B cell (primary cell): ENCODE data around the gene VPS13D. TPM values are rescaled to one million over a fixed set of nuclear protein-coding genes. Genes with fewer than 3 reads are reported as not detected.
"Not testable (repeated sequence)": the region's sequence is repeated elsewhere in the genome, so short reads cannot be mapped to it uniquely, and the experiment has no call there.

ENCODE experiments used
- ATAC-seq: fragments of 200-7000 bp; cut with Tn5 transposase; one replicate; pipeline ENCODE4 v1.10.0; 2021; ENCODE audit warnings: low read depth, mild to moderate bottlenecking, moderate number of reproducible peaks, moderate library complexity
- CTCF ChIA-PET: fragments of 350-600 bp; sonication (Branson Sonifier 250); formaldehyde crosslinking; loops from one replicate; lab custom pipeline; 2021; ENCODE audit warnings: antibody characterized with exemption, inconsistent platforms; lab: Charles Lee
- POLR2A ChIA-PET: fragments of 350-600 bp; sonication (Branson Sonifier 250); formaldehyde crosslinking; loops from one replicate; lab custom pipeline; 2021; ENCODE audit warnings: antibody characterized with exemption; lab: Charles Lee
- DNase-seq: peaks from one replicate; pipeline ENCODE4 v3.0.0; 2013
- H2AFZ ChIP-seq: 2 replicates; pipeline ENCODE4 v1.6.1; 2012; ENCODE audit warnings: mild to moderate bottlenecking, low read depth, low read length; ENCODE audit not compliant: insufficient read depth, poor library complexity, severe bottlenecking
- H3K27ac ChIP-seq, 2 donors: 1 replicate in 1 of 2; 2 replicates in 1 of 2; pipeline ENCODE4 v1.5.1; 2012 to 2013; ENCODE audit warnings: low read length in 2 of 2, mild to moderate bottlenecking in 2 of 2, moderate library complexity in 1 of 2
- H3K27me3 ChIP-seq, 4 experiments: fragments of 200-600 bp in 1 of 4; sonication (generic) in 1 of 4; replicated peaks in 1 of 4; 1 replicate in 2 of 4; 2 replicates in 2 of 4; pipeline versions ENCODE4 v1.6.1 to v1.7.0; 2013 to 2016; ENCODE audit warnings: low read length in 3 of 4, mild to moderate bottlenecking in 2 of 4, mixed read lengths in 1 of 4, moderate library complexity in 1 of 4; ENCODE audit not compliant: insufficient read depth in 4 of 4, control insufficient read depth in 3 of 4; ENCODE audit errors: control extremely low read depth in 1 of 4
- H3K36me3 ChIP-seq, 2 experiments: replicated peaks in 1 of 2; 1 replicate in 1 of 2; 2 replicates in 1 of 2; pipeline versions ENCODE4 v1.6.1 to v1.7.1; 2013; ENCODE audit warnings: low read length in 1 of 2; ENCODE audit not compliant: insufficient read depth in 2 of 2, control insufficient read depth in 1 of 2; ENCODE audit errors: control extremely low read depth in 1 of 2, extremely low read depth in 1 of 2
- H3K4me1 ChIP-seq, 2 donors: fragments of 200-600 bp in 1 of 2; sonication (generic) in 1 of 2; 1 replicate in 1 of 2; 2 replicates in 1 of 2; pipeline versions ENCODE4 v1.5.1 to v1.6.1; 2013 to 2017; ENCODE audit warnings: low read length in 2 of 2; ENCODE audit not compliant: control insufficient read depth in 2 of 2, insufficient read depth in 2 of 2
- H3K4me2 ChIP-seq: replicated peaks from 2 replicates; pipeline ENCODE3; 2012; ENCODE audit warnings: mild to moderate bottlenecking, low read depth, low read length; ENCODE audit not compliant: poor library complexity, severe bottlenecking
- H3K4me3 ChIP-seq, 5 experiments: fragments of 200-600 bp in 1 of 5; sonication (generic) in 1 of 5; 1 replicate in 3 of 5; 2 replicates in 2 of 5; pipeline versions ENCODE4 v1.5.1 to v1.7.0; 2011 to 2016; ENCODE audit warnings: low read length in 4 of 5, mild to moderate bottlenecking in 4 of 5, low read depth in 2 of 5, control low read depth in 1 of 5, moderate library complexity in 1 of 5; ENCODE audit not compliant: insufficient read depth in 1 of 5; ENCODE audit errors: control extremely low read depth in 1 of 5, extremely low read depth in 1 of 5
- H3K79me2 ChIP-seq: fragments of 200-600 bp; sonication (generic); one replicate; pipeline ENCODE4 v1.6.0; 2016; ENCODE audit warnings: low read length; ENCODE audit not compliant: control insufficient read depth, insufficient read depth
- H3K9ac ChIP-seq: fragments of 200-600 bp; sonication (generic); 2 replicates; pipeline ENCODE4 v1.6.1; 2017; ENCODE audit warnings: mild to moderate bottlenecking, low read length, moderate library complexity
- H3K9me3 ChIP-seq, 3 donors: one replicate each; pipeline versions ENCODE4 v1.6.1 to v1.7.1; 2013; ENCODE audit warnings: low read length in 2 of 3; ENCODE audit not compliant: control insufficient read depth in 2 of 3, insufficient read depth in 1 of 3; ENCODE audit errors: control extremely low read depth in 1 of 3
- H4K20me1 ChIP-seq: 2 replicates; pipeline ENCODE4 v1.6.0; 2012; ENCODE audit warnings: mild to moderate bottlenecking, low read length; ENCODE audit not compliant: insufficient read depth, control insufficient read depth, poor library complexity, severe bottlenecking
- H3K27ac Mint-ChIP-seq: one replicate; pipeline ENCODE4 v1.8.0; 2021; ENCODE audit warnings: mixed read lengths
- H3K27me3 Mint-ChIP-seq: one replicate; pipeline ENCODE4 v1.8.0; 2021; ENCODE audit warnings: mixed read lengths
- H3K4me1 Mint-ChIP-seq: one replicate; pipeline ENCODE4 v1.8.0; 2021; ENCODE audit warnings: mixed read lengths
- H3K4me3 Mint-ChIP-seq: one replicate; pipeline ENCODE4 v1.8.0; 2021; ENCODE audit warnings: mixed read lengths
- H3K9me3 Mint-ChIP-seq: one replicate; pipeline ENCODE4 v1.8.0; 2022; ENCODE audit warnings: mixed read lengths; ENCODE audit not compliant: insufficient read depth
- EZH2 ChIP-seq: IDR thresholded peaks from 2 replicates; pipeline ENCODE4 v1.6.1; 2012; ENCODE audit warnings: borderline replicate concordance, low read depth, mild to moderate bottlenecking, moderate library complexity, low read length; ENCODE audit not compliant: insufficient read depth, poor library complexity, severe bottlenecking
- WGBS: methylation state at CpG from one replicate; pipeline ENCODE4 v1.1.5; 2013; ENCODE audit warnings: missing lambda C conversion rate; ENCODE audit not compliant: insufficient coverage; 5-methylcytosine and 5-hydroxymethylcytosine counted together
- intact Hi-C: fragments of 100-400 bp; cut with micrococcal nuclease; formaldehyde crosslinking; loops from one replicate; pipeline ENCODE4 v1.10.0; 2022
- polyA plus RNA-seq: library from polyadenylated mRNA; depleted of rRNA; stranded (reverse); fragments of >200 nt; gene quantifications from 2 replicates; pipeline ENCODE4 v1.2.3, GENCODE V29; 2012
- total RNA-seq, 2 donors: library from RNA; stranded (reverse); fragments of 120-200 nt in 1 of 2; gene quantifications; 1 replicate in 1 of 2; 2 replicates in 1 of 2; pipeline versions ENCODE4 v1.2.3 to v1.2.4, GENCODE V29; 2013 to 2022
- TF ChIP-seq, protein P1 (sequence below): fragments of 200-600 bp; IDR thresholded peaks from one replicate; pipeline ENCODE4 v1.8.0; 2022; ENCODE audit warnings: antibody characterized with exemption, mild to moderate bottlenecking

The VPS13D gene
- total and polyA plus RNA-seq, 2 donors (not counting 1 experiment from before 2014, with no cell fraction given), result 29.9 to 104 TPM

GRCh38 chr1:12324423-12324822 lies 94.6 kb downstream of the VPS13D start:
- Histone ChIP-seq H3K36me3 (peaks cover 18 to 64% of the 10 kb centered on the region in 2 experiments), H2AFZ (no peak overlapping the region), H3K27me3 (no peaks in the 10 kb centered on the region), H3K9ac (no peak overlapping the region), H3K4me3 (no peak overlapping the region), H3K9me3 (no peaks in the 10 kb centered on the region), H4K20me1 (no peaks in the 10 kb centered on the region), H3K79me2 (no peaks in the 10 kb centered on the region), H3K27ac (no peak overlapping the region), H3K4me2 (no peak overlapping the region), H3K4me1 (no peaks in the 10 kb centered on the region)
- no peaks in the 10 kb centered on the region for H3K27me3 Mint-ChIP-seq
- H3K4me1 Mint-ChIP-seq, result peaks cover 3% of the 10 kb centered on the region
- H3K9me3 Mint-ChIP-seq, result no peaks in the 10 kb centered on the region
- H3K27ac Mint-ChIP-seq, result no peak overlapping the region
- no peak overlapping the region for H3K4me3 Mint-ChIP-seq
- CTCF ChIA-PET, result no interaction called here
- intact Hi-C loops, result no loop called here
- POLR2A ChIA-PET, result no interaction called here
- WGBS, result 100% methylated on average over 2 of the region's 3 CpGs
- no peak for TF ChIP-seq EZH2
- TF ChIP-seq, protein P1, sequence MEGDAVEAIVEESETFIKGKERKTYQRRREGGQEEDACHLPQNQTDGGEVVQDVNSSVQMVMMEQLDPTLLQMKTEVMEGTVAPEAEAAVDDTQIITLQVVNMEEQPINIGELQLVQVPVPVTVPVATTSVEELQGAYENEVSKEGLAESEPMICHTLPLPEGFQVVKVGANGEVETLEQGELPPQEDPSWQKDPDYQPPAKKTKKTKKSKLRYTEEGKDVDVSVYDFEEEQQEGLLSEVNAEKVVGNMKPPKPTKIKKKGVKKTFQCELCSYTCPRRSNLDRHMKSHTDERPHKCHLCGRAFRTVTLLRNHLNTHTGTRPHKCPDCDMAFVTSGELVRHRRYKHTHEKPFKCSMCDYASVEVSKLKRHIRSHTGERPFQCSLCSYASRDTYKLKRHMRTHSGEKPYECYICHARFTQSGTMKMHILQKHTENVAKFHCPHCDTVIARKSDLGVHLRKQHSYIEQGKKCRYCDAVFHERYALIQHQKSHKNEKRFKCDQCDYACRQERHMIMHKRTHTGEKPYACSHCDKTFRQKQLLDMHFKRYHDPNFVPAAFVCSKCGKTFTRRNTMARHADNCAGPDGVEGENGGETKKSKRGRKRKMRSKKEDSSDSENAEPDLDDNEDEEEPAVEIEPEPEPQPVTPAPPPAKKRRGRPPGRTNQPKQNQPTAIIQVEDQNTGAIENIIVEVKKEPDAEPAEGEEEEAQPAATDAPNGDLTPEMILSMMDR, result no peak
- DNase-seq, result no peak
- no peak for ATAC-seq

GRCh38 chr1:12324973-12325372 lies 95.1 kb downstream of the VPS13D start:
- ATAC-seq, intact Hi-C loops, H2AFZ ChIP-seq, H3K27me3 Mint-ChIP-seq, CTCF ChIA-PET, H3K4me2 ChIP-seq, POLR2A ChIA-PET, H3K9ac ChIP-seq, H3K9me3 Mint-ChIP-seq, H3K4me3 Mint-ChIP-seq, H3K4me1 ChIP-seq, H3K9me3 ChIP-seq, H3K27ac Mint-ChIP-seq, H3K79me2 ChIP-seq, H3K4me3 ChIP-seq, H3K27ac ChIP-seq, H3K4me1 Mint-ChIP-seq, DNase-seq, H4K20me1 ChIP-seq, H3K27me3 ChIP-seq: not testable (repeated sequence)
- WGBS, result 100% methylated on average over 5 of the region's 5 CpGs
- peaks cover 17 to 63% of the 10 kb centered on the region in 2 experiments for H3K36me3 ChIP-seq
